Tibial artery (tissue), 4 donors: ENCODE data around the gene SRBD1.

Source experiments
- DNase-seq, 2 donors: peaks; one replicate each; pipeline ENCODE4 v3.0.0-alpha.2; 2019
- H3K27ac ChIP-seq, 2 donors: fragments of 200-600 bp; sonication (generic) in 1 of 2; 1 replicate in 1 of 2; 2 replicates in 1 of 2; pipeline ENCODE4 v1.5.1; 2018 to 2019; ENCODE audit warnings: mild to moderate bottlenecking in 1 of 2
- H3K27me3 ChIP-seq, 2 donors: fragments of 200-600 bp; sonication (generic) in 1 of 2; one replicate each; pipeline versions ENCODE4 v1.5.1 to v1.6.0; 2016 to 2019
- H3K36me3 ChIP-seq, 3 donors: fragments of 200-600 bp; sonication (generic) in 2 of 3; one replicate each; pipeline ENCODE4 v1.5.1; 2016 to 2019; ENCODE audit warnings: mild to moderate bottlenecking in 2 of 3
- H3K4me1 ChIP-seq, 4 donors: fragments of 200-600 bp; sonication (generic) in 2 of 4; 1 replicate in 3 of 4; 2 replicates in 1 of 4; pipeline ENCODE4 v1.5.1; 2016 to 2019
- H3K4me3 ChIP-seq, 2 donors: fragments of 200-600 bp; sonication (generic) in 1 of 2; 1 replicate in 1 of 2; 2 replicates in 1 of 2; pipeline ENCODE4 v1.5.1; 2018 to 2019; ENCODE audit warnings: mild to moderate bottlenecking in 2 of 2
- H3K9me3 ChIP-seq, 3 donors: fragments of 200-600 bp; sonication (generic) in 1 of 3; one replicate each; pipeline ENCODE4 v1.5.1; 2016 to 2019
- intact Hi-C: fragments of 100-400 bp; cut with DNase I; formaldehyde crosslinking; loops from one replicate; pipeline ENCODE4 v1.15.0; 2023; ENCODE audit warnings: low total_unique reads
- TF ChIP-seq, protein P1 (sequence below), 2 experiments: fragments of 200-600 bp in 1 of 2; fragments of 450-650 bp in 1 of 2; IDR thresholded peaks; one replicate each; pipeline ENCODE4 v1.5.1; 2017 to 2019; ENCODE audit warnings: antibody characterized with exemption in 2 of 2, mild to moderate bottlenecking in 1 of 2, moderate library complexity in 1 of 2

SRBD1 gene

GRCh38 chr2:45439788-45440773 lies 171.0 kb downstream of the SRBD1 start:
- H3K27me3 ChIP-seq, result no peaks in the 10 kb centered on the region
- TF ChIP-seq, protein P1, sequence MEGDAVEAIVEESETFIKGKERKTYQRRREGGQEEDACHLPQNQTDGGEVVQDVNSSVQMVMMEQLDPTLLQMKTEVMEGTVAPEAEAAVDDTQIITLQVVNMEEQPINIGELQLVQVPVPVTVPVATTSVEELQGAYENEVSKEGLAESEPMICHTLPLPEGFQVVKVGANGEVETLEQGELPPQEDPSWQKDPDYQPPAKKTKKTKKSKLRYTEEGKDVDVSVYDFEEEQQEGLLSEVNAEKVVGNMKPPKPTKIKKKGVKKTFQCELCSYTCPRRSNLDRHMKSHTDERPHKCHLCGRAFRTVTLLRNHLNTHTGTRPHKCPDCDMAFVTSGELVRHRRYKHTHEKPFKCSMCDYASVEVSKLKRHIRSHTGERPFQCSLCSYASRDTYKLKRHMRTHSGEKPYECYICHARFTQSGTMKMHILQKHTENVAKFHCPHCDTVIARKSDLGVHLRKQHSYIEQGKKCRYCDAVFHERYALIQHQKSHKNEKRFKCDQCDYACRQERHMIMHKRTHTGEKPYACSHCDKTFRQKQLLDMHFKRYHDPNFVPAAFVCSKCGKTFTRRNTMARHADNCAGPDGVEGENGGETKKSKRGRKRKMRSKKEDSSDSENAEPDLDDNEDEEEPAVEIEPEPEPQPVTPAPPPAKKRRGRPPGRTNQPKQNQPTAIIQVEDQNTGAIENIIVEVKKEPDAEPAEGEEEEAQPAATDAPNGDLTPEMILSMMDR (IDR thresholded peaks at IDR 0.05), result no peak
- intact Hi-C loops, result no loop called here

DNA sequence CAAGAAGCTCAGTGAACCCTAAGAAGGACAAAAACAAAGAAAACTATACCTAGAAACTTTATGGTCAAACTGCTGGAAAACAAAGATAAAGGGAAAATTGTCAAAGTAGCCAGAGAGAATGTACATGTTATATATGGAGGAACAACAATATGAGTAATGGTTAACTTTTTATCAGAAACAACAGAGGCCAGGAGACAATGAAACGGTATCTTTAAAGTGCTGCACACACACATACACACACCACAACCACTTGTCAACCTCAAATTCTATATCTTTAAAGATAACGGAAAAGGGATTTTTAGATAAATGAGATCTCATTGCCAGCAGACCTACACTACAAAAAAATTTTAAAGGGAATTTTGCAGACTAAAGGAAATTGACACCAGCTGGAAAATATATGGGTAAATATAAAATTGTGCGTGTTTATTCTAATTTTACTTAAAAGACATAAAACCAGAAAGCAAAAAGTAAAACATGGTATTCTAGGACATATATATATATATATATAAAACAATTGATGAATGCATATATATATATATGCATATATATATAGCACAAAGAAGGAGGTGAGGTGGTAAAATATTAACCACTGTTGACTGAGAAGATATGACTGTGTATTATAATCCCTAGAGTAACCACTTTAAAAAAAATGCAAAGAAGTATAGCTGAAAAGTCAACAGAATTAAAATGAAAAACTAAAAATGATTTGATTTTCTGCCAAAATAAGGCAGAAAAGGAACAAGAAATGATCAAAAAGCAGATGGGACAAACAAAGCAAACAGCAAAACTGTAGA lies 172.0 kb downstream of the SRBD1 start:
- intact Hi-C loops, result no loop called here
- DNase-seq, result no peak
- TF ChIP-seq, protein P1 (IDR thresholded peaks at IDR 0.05), result no peak
- Histone ChIP-seq H3K4me3 (no peak overlapping the region), H3K36me3 (no peaks in the 10 kb centered on the region), H3K27ac (no peak overlapping the region), H3K9me3 (no peaks in the 10 kb centered on the region), H3K4me1 (peaks cover 0 to 50% (median 15%) of the 10 kb centered on the region in 4 donors), H3K27me3 (no peaks in the 10 kb centered on the region)

More at GRCh38 chr2:45439788-45440773, 171.0 kb downstream of the SRBD1 start:
- no peak for DNase-seq
- no peaks in the 10 kb centered on the region for H3K36me3 ChIP-seq
- H3K4me1 ChIP-seq, result peaks cover 0 to 56% (median 21%) of the 10 kb centered on the region in 4 donors
- no peaks in the 10 kb centered on the region for H3K9me3 ChIP-seq
- no peak overlapping the region for H3K4me3 ChIP-seq
- H3K27ac ChIP-seq, result peak overlapping the region in 1 of 2 donors; percentile 66

GRCh38 chr2:45436456-45436855 lies 174.6 kb downstream of the SRBD1 start:
- Histone ChIP-seq H3K27me3 (no peaks in the 10 kb centered on the region), H3K4me1 (peaks cover 0 to 51% (median 18%) of the 10 kb centered on the region in 4 donors), H3K27ac (no peak overlapping the region), H3K4me3 (no peak overlapping the region), H3K9me3 (no peaks in the 10 kb centered on the region), H3K36me3 (no peaks in the 10 kb centered on the region)
- TF ChIP-seq, protein P1 (IDR thresholded peaks at IDR 0.05), result no peak
- DNase-seq, result no peak
- intact Hi-C loops, result no loop called here

GRCh38 chr2:45435316-45435715 lies 175.8 kb downstream of the SRBD1 start:
- intact Hi-C loops, result no loop called here
- H3K27ac ChIP-seq, result peak overlapping the region in 1 of 2 donors; percentile 11
- no peaks in the 10 kb centered on the region for H3K36me3 ChIP-seq
- H3K27me3 ChIP-seq, result no peaks in the 10 kb centered on the region
- DNase-seq, result no peak
- H3K4me3 ChIP-seq, result no peak overlapping the region
- TF ChIP-seq, protein P1 (IDR thresholded peaks at IDR 0.05), result no peak
- no peaks in the 10 kb centered on the region for H3K9me3 ChIP-seq
- peaks cover 0 to 41% (median 12%) of the 10 kb centered on the region in 4 donors for H3K4me1 ChIP-seq

DNA sequence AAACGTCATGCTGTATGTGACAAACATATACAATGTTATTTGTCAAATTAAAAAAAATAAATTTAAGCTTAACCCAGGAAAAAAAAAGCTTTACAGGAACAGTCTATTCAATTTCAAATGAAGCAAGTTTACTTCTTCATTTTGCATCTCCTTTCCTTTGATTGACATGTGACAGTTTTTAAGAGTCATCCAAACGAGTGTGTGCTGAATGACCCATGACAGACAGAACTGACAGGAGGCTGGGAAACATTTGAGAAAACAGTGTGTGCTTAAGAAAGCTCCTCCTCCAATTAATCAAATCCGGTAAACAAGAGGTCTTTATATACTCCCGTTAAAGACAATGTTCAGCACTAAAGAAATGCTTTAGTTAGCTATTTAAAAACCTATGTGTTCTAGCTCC lies 177.7 kb downstream of the SRBD1 start:
- Histone ChIP-seq H3K9me3 (no peaks in the 10 kb centered on the region), H3K4me3 (no peak overlapping the region), H3K27ac (peak overlapping the region in 1 of 2 donors; percentile 73), H3K36me3 (no peaks in the 10 kb centered on the region), H3K4me1 (peaks cover 0 to 34% (median 11%) of the 10 kb centered on the region in 4 donors), H3K27me3 (no peaks in the 10 kb centered on the region)
- TF ChIP-seq, protein P1 (IDR thresholded peaks at IDR 0.05), result no peak
- no peak for DNase-seq
- intact Hi-C loops, result no loop called here
